ENCODE measurements around the gene PCBP3.

Gene PCBP3

DNA sequence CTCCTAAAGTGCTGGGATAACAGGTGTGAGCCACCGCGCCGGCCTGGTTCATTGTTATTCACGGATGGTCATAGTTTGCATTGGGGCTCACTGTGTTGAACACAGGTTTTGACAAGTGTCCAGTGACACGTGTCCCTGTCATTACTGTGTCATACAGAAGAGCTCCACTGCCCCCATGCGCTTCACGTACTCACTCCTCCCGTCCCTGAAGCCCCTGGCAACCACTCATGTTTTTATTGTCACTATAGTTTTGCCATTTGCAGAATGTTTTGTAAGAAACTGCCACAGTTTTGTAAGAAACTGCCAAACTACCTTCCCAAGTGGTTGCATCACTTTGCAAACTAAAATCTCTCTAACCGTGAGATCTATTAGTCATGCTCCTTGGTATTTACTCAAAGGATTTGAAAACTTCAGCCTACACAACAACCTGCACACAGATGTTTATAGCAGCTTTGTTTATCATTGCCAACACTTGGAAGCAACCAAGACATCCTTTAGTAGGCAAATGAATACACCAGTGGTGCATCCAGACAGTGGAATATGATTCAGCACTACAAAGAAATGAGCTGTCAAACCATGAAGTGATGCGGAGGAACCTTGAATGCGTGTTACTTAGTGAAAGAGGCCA is 174.9 kb downstream of the PCBP3 start:
- DNase-seq, result no peak

DNA sequence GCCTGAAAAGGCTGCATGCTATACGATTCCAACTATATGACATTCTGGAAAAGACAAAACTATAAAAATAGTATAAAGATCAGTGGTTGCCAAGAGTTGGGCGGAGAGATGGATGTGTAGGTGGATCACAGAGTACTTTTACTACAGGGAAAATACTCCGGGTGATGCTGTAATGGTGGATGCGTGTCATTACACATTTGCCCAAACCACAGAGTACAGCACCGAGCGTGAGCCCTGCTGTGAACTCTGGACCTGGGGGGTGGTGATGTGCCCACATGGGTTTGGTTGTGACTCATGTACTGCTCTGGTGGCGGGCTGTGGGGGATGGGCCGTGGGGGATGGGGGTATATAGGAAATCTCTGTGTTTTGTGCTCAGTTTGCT is 175.4 kb downstream of the PCBP3 start:
- DNase-seq, result no peak

DNA sequence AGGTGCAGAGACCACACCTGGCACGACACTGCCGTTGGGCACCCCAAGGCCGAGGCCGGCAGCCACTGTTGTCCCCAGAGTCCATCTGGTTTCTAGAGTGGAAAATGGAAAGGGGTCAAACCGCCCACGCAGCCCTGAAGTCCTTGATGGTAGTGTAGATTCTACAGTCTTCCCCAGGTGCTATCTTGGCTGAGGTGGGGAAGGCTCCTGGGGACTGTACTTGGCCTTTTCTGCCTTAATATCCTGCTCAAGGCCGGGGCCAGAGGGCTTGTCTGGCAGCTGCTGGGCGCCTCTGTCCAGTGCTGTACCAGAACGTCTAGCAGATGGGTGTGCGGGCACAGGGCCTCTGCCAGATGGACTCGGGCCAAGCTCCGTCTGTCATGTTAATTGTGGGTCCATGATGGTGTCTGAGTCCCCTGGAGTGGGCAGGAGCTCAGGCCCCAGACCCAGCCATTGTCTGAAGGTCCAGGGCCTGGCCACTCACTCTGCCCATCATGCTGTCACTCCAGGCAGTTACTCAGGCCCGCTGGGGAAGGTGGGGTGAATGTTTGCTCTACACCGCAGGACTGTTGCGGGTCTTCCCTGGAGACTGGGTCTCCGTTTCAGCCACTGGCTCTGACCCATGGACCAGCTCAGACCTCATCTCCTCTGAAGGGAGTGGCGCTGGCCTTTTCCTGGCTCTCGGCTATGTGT is 176.1 kb downstream of the PCBP3 start:
- DNase-seq, result no peak

- peak; percentile 76 for DNase-seq
Measured at GRCh38 chr21:45820171-45821091, 176.9 kb downstream of the PCBP3 start.

GRCh38 chr21:45821315-45821962 is 177.9 kb downstream of the PCBP3 start:
- no peak for DNase-seq

DNA sequence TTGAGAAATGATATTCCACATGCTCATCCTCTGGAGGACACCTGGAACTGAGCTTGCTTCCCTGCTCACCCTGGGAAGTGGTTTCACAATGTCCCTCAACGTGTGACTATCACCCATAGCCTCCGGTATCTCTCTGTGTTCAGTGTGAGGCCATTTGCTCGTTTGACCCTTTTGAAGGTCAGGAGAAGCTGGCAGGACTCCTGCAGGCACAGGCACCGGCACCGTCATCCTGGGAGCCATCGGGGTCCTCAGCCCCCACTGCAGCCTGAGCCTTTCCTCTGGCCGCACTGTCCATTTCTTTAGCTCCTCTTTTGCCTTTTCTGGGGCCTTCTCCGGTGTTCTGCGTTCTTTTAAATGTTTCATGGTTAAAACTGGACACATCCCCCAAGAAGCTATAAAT is 178.5 kb downstream of the PCBP3 start:
- DNase-seq, result no peak

DNA sequence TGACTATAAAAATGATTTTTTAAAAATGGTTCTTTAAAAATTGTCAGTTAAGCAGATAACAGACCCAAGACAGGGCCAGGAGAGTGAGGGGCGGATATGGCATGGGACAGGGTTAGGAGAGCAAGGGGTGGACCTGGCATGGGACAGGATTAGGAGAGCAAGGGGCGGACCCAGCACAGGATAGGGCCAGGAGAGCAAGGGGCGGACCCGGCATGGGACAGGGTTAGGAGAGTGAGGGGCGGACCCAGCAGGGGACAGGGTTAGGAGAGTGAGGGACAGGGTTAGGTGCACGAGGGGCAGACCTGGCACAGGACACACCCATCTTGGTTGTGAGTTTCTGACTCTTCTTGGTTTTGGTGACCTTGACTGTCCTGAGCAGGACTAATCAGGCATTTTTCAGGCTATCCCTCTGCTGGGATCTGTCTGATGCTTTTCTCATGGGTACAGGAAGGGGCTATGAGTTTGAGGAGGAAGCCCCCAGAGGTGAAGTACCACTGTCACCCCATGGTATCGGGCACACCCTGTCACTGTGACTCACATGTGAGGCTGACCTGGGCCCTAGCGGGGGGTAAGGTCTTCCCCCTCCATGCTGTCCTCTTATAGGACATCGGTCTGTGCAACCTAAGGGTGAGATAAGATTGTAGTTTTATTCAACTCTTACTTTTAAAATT is 179.0 kb downstream of the PCBP3 start:
- DNase-seq, result no peak

- no peak for DNase-seq
Measured at GRCh38 chr21:45823100-45823681, 179.7 kb downstream of the PCBP3 start.

GRCh38 chr21:45824546-45825215 is 181.2 kb downstream of the PCBP3 start:
- no peak for DNase-seq

GRCh38 chr21:45825219-45825618 is 181.7 kb downstream of the PCBP3 start:
- DNase-seq, result no peak

DNA sequence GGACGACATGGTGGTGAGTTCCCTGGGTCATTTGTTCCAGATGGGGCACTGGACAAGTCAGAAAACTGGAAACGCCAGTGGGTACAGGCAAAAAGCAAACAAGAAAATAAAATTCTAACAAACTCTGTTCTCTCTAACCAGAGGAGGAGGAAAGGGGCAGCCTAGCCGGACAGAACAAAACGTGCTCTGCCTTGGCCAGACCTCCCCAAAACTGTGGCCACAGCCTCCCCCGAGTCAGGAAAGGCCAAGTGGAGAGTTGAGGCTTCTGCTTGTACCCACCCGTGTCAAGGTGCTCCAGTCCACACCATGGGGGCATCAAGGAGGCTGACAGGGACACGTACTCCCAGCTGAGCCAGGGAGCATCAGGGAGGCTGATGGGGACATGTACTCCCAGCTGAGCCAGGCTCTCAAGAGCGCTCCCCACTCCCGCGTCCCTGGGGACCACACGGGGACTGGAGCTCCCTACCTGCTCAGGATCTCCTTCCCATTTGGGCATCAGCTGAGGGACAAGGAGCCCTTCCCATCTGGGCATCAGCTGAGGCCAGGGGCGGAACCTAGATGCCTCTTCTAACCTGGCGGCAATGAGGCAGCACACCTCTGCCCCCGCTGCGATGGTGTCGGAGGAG is 183.3 kb downstream of the PCBP3 start:
- no peak for DNase-seq

DNA sequence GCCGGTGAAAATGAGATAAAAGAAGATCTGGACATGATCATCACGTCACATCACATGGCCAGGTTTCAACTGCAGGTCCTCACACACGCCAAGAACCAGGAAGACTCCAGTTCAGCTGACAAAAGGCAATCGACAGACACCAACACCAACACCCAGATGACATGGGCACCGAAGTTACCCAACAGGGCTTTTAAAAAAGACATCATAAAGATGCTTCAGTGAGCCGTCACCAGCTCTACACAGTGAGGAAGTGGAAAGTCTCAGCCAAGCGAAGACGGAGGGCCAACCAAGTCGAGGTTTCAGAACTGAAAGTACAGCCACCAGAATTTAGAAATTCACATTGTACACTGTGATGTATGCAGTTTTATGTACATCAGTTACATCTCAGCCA is 183.8 kb downstream of the PCBP3 start:
- DNase-seq, result no peak

DNA sequence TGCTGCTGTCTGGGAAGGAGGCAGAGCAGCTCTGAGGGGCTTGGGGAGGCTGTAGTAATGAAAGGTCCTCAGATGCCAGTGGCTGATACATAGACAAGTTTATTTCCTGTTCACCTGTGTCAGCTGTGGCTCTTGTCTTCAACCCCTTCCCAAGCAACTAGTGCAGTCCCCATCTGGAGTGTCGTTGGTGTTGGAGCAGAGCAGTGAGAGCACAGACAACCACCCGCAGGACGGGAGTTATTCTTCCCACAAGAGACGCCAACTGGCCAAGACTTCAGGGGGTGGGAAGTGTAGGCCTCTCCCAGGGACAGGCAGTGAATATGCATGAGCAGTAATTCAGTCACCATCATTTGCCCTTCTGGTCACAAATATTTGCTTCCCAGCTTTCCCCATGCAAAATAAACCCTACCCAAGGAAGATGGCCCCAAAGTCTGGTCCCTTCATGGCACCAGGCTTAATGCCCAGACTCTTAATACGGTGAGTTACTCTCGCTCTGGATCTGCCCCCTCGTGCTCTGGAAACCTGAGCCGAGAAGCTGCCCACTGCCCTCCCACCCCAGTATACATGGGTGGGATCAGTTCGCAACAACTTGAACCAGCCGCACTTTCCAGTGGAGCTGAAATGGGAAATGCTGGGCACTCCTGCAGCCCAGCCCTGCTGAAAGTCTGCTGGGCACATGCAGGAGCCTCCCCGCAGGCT is 184.5 kb downstream of the PCBP3 start:
- no peak for DNase-seq

DNA sequence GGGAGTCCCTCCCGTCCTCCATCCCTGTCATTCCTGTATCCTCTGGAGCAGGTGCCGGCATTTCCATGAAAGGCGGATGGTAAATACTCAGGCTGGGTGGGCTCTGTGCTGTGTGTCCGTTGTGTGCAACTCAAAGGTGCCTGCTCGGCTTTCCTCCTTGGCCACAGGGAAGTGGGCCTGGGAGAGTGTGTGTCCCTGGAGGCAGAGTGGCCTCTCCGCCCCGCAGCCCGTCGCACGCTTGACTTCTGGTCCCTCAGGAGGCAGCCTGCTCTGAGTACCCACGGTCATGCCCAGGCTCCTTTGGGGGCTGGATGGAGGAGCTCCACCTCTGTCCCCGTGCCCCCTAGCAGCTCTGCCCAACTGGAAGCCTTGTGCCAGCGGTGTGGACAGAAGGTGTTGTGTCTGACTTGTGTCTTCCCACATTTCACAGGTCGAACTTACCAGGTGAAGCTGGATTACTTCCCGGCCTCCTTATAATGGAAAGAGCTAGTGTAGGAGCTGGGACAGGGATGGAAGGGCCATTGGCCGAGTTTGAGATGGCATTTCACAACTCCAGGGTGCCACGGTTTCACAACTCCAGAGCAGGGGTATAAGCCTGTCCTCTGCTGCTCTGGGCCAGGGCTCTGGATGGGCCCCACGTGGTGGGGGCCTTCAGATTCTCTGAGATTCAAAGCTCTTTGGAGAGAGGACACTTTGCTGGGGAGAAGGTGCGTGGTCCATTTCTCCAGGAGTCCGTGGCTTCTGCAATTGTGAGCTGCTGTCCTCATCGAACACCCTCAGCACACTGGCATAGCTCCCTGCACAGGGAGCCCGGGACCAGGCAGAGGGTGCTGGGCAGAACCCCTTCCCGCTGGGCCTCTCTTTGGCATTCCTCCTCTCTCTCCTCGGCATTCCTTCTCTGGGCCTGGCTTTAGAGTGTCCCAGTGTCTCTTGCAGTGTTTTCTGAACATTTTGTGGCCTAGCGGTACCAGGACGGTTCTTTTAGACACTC is 185.3 kb downstream of the PCBP3 start:
- no peak for DNase-seq

DNA sequence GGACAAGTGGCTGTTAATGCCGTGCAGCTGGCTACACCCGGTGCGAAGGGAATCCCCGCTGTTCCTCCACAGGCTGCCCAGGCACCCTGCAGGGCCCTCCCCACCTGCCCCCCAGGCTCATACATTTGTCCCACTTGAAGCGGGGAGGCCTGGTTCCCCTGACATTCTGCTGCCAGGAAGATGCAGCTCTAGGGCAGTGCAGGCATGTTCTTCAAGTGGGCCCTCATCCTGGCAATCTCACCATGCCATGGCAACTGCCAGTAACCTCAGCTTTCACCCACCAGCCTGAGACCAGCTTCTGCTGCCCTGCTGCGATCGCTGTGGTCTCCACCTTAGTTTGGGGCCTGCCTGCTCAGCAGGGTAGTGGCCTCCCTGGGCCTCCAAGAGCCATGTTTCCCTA is 186.1 kb downstream of the PCBP3 start:
- DNase-seq, result no peak

DNA sequence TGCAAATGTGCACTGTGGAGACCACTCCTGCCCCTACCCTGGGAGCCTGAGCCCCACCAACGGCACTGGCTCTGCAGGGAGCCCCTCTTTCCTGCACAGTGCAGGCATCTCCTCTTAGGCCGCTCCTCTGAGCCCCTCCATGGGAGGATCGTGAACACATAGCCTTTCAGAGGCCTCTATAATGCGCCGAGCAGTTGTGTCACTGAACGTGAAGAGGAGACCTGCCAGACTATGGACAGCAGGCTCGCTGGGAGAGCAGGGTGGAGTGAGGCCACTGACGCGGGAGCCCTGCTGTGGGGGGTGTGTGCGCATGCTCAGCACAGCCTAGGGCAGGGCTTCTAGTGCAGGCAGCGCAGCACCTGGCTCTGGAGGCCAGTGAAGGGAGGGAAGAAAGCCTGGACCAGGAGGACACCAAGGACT is 186.7 kb downstream of the PCBP3 start:
- DNase-seq, result no peak

GRCh38 chr21:45830720-45831366 is 187.3 kb downstream of the PCBP3 start:
- DNase-seq, result no peak

GRCh38 chr21:45831991-45832740 is 188.6 kb downstream of the PCBP3 start:
- no peak for DNase-seq
